ENCODE results near the gene RAC3. TPM values are rescaled to one million over a fixed set of nuclear protein-coding genes. Genes with fewer than 3 reads are reported as not detected.

RAC3 gene
- total RNA-seq, 4 donors from 2014 or later = 11.8 to 23.8 (median 14.4) TPM

GRCh38 chr17:82014432-82014831, 17.0 kb upstream of the RAC3 start:
- no peak overlapping the region for H3K27ac ChIP-seq
- no peak overlapping the region for H3K4me3 ChIP-seq (replicated peaks in 1 of 3)
- H3K4me1 ChIP-seq = no peaks in the 10 kb centered on the region
- no peaks in the 10 kb centered on the region for H3K9me3 ChIP-seq
- TF ChIP-seq, protein P1, sequence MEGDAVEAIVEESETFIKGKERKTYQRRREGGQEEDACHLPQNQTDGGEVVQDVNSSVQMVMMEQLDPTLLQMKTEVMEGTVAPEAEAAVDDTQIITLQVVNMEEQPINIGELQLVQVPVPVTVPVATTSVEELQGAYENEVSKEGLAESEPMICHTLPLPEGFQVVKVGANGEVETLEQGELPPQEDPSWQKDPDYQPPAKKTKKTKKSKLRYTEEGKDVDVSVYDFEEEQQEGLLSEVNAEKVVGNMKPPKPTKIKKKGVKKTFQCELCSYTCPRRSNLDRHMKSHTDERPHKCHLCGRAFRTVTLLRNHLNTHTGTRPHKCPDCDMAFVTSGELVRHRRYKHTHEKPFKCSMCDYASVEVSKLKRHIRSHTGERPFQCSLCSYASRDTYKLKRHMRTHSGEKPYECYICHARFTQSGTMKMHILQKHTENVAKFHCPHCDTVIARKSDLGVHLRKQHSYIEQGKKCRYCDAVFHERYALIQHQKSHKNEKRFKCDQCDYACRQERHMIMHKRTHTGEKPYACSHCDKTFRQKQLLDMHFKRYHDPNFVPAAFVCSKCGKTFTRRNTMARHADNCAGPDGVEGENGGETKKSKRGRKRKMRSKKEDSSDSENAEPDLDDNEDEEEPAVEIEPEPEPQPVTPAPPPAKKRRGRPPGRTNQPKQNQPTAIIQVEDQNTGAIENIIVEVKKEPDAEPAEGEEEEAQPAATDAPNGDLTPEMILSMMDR (IDR thresholded peaks at IDR 0.05) = no peak
- no peak for TF ChIP-seq POLR2A (IDR thresholded peaks at IDR 0.05)
- 60 to 82% methylated on average over 5 to 22 of the region's 23 CpGs for WGBS, 2 donors
- H3K27me3 ChIP-seq = no peaks in the 10 kb centered on the region
- intact Hi-C loops (cut with DNase I) = no loop called here
- H3K36me3 ChIP-seq = no peaks in the 10 kb centered on the region
- no peak for DNase-seq

- Histone ChIP-seq H3K27ac (no peak overlapping the region), H3K27me3 (no peaks in the 10 kb centered on the region), H3K4me1 (no peaks in the 10 kb centered on the region), H3K36me3 (no peaks in the 10 kb centered on the region), H3K4me3 (replicated peaks in 1 of 3) (no peak overlapping the region), H3K9me3 (no peaks in the 10 kb centered on the region)
- WGBS, 2 donors = 89 to 91% methylated on average over 13 of the region's 13 CpGs
- intact Hi-C loops (cut with DNase I) = no loop called here
- DNase-seq = no peak
- no peak for TF ChIP-seq POLR2A (IDR thresholded peaks at IDR 0.05)
- TF ChIP-seq, protein P1 (IDR thresholded peaks at IDR 0.05) = no peak
Measured at GRCh38 chr17:82014971-82015310, 16.5 kb upstream of the RAC3 start.

DNA sequence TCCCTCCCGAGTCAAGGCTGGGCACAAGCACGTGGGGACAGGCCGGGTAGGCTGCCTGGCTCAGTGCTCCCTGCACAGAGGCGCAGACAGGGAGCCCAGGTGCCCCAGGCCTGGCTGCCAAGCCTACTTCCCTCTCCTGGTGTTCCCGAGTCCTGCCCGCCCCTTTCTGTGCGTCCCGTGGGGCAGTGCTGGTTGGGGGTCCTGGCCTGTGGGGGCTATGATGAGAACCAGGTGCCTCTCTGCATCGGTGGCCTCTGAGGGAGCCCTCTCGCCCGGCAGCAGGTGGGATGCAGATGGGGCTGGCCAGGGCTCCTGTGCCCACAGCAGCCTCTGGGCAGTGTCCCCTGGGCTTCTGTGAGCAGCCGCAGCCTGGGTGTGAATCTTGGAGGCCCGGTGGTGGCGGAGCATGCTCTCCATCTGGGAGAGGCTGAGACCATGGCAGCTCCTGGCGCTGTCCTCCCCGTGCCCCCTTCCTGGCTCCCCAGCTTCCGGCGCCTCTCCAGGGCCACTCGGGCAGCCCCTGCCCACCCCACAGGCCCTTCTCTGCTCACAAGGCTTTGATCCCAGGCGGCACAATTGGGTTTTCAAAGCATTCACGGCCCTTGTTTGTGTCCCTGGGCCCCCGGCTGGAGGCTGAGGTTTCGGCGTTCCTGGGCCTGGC, 16.0 kb upstream of the RAC3 start:
- Histone ChIP-seq H3K27me3 (no peaks in the 10 kb centered on the region), H3K27ac (no peak overlapping the region), H3K4me3 (replicated peaks in 1 of 3) (no peak overlapping the region), H3K36me3 (no peaks in the 10 kb centered on the region), H3K9me3 (no peaks in the 10 kb centered on the region), H3K4me1 (no peaks in the 10 kb centered on the region)
- WGBS, 2 donors = 83 to 90% methylated on average over 14 to 16 of the region's 24 CpGs
- TF ChIP-seq, protein P1 (IDR thresholded peaks at IDR 0.05) = no peak
- no peak for TF ChIP-seq POLR2A (IDR thresholded peaks at IDR 0.05)
- intact Hi-C loops (cut with DNase I) = no loop called here
- DNase-seq = no peak

GRCh38 chr17:82016061-82016874, 15.2 kb upstream of the RAC3 start:
- Histone ChIP-seq H3K27me3 (no peaks in the 10 kb centered on the region), H3K27ac (no peak overlapping the region), H3K9me3 (no peaks in the 10 kb centered on the region), H3K4me1 (peaks cover under 1 to 2% of the 10 kb centered on the region in 2 donors), H3K4me3 (replicated peaks in 1 of 3) (no peak overlapping the region), H3K36me3 (no peaks in the 10 kb centered on the region)
- intact Hi-C loops (cut with DNase I) = no loop called here
- WGBS, 2 donors = 89% methylated on average over 24 of the region's 28 CpGs; no CpG with 5 or more reads in 1 of the 2 donors
- TF ChIP-seq, protein P1 (IDR thresholded peaks at IDR 0.05) = no peak
- TF ChIP-seq POLR2A (IDR thresholded peaks at IDR 0.05) = no peak
- DNase-seq = no peak

DNA sequence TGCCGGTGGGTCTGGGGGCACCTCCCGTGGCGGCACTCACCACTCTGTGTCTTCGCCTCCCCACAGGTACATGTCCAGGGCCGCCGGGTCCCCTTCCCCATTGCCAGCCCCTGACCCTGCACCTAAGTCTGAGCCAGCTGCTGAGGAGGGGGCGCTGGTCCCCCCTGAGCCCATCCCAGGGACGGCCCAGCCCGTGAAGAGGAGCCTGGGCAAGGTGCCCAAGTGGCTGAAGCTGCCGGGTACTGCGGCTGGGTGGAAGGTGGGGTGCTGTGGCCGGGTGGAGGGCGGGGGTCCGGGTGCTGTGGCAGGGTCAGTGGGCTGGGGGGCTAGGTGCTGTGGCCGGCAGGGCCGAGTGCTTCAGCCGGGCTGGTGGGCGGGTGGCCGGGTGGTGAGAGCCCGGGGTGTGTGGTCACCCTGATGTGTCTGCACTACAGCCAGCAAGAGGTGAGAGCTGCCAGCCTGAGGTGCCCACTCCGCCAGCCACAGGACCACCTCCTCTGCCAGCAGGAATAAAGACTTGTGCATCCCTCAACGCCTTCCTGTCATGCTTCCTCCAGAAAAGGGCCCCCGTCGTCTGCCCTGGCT, 14.5 kb upstream of the RAC3 start:
- TF ChIP-seq, protein P1 (IDR thresholded peaks at IDR 0.05) = no peak
- TF ChIP-seq POLR2A (IDR thresholded peaks at IDR 0.05) = no peak

More for the DNA sequence above, 14.5 kb upstream of the RAC3 start:
- peaks cover 8 to 9% of the 10 kb centered on the region in 2 donors for H3K4me1 ChIP-seq
- no peaks in the 10 kb centered on the region for H3K9me3 ChIP-seq
- no peak overlapping the region for H3K4me3 ChIP-seq (replicated peaks in 1 of 3)
- no peak for DNase-seq
- intact Hi-C loops (cut with DNase I) = no loop called here
- H3K27me3 ChIP-seq = no peaks in the 10 kb centered on the region
- H3K36me3 ChIP-seq = no peaks in the 10 kb centered on the region
- 85 to 89% methylated on average over 8 to 21 of the region's 24 CpGs for WGBS, 2 donors
- H3K27ac ChIP-seq = no peak overlapping the region
